Measurements from ENCODE around the gene RIC1.

DNA sequence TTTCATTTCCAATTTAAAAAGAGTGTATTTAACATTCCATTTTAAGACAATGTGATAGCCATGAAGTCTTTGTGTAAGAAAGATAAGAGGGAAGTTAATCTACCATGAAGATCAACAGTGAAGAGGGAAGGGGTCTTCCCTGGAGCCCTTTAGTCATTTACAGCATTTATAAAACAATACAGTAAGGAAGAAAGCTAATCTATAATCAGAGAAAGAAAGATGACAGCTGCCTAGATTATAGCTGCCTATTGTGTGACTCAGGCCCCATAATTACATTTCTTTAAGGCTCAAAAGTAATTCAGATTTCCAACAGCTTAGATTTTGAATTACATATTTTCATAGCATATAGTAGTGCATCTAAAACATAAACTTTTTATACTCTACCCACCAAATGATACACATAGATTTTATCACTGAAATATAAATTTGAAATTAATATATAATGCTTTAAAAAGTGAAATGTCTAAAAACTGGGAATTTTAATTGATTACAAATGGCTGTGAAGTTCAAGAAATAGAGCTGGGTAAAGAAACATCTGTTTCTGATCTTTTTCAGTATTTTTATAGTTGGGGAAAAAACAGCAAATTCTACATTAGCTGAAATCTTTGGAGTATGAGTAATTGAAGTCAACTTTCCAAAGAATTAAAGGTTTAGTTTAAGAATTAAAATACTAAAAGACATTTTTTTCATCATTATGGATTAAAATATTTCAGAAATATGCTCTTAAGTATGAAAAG, 89.6 kb downstream of the RIC1 start:
- TF ChIP-seq POLR2AphosphoS5 (IDR thresholded peaks at IDR 0.05) (no peak), POLR2A (IDR thresholded peaks at IDR 0.05) (no peak)
- TF ChIP-seq, protein P1, sequence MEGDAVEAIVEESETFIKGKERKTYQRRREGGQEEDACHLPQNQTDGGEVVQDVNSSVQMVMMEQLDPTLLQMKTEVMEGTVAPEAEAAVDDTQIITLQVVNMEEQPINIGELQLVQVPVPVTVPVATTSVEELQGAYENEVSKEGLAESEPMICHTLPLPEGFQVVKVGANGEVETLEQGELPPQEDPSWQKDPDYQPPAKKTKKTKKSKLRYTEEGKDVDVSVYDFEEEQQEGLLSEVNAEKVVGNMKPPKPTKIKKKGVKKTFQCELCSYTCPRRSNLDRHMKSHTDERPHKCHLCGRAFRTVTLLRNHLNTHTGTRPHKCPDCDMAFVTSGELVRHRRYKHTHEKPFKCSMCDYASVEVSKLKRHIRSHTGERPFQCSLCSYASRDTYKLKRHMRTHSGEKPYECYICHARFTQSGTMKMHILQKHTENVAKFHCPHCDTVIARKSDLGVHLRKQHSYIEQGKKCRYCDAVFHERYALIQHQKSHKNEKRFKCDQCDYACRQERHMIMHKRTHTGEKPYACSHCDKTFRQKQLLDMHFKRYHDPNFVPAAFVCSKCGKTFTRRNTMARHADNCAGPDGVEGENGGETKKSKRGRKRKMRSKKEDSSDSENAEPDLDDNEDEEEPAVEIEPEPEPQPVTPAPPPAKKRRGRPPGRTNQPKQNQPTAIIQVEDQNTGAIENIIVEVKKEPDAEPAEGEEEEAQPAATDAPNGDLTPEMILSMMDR (IDR thresholded peaks at IDR 0.05), result no peak

Data from breast epithelium (tissue), 3 donors.